Duodenal mucosa (tissue), 2 donors: ENCODE data around the gene GABRG3.

ENCODE experiments used
- H3K27ac ChIP-seq: one replicate; pipeline ENCODE4 v1.7.0; 2013; ENCODE audit warnings: low read depth, low read length
- H3K27me3 ChIP-seq, 2 donors: one replicate each; pipeline ENCODE4 v1.7.0; 2013; ENCODE audit warnings: low read length in 2 of 2, control low read depth in 1 of 2; ENCODE audit not compliant: insufficient read depth in 2 of 2, control insufficient read depth in 1 of 2
- H3K36me3 ChIP-seq, 2 donors: one replicate each; pipeline ENCODE4 v1.7.0; 2013; ENCODE audit warnings: low read length in 2 of 2, control low read depth in 1 of 2; ENCODE audit not compliant: insufficient read depth in 2 of 2, control insufficient read depth in 1 of 2
- H3K4me1 ChIP-seq, 2 donors: one replicate each; pipeline ENCODE4 v1.7.0; 2013; ENCODE audit warnings: low read length in 2 of 2, control low read depth in 1 of 2; ENCODE audit not compliant: insufficient read depth in 2 of 2, control insufficient read depth in 1 of 2
- H3K4me3 ChIP-seq, 2 donors: one replicate each; pipeline ENCODE4 v1.7.0; 2013; ENCODE audit warnings: low read length in 2 of 2, low read depth in 1 of 2
- H3K9ac ChIP-seq, 2 donors: one replicate each; pipeline ENCODE4 v1.7.0; 2013; ENCODE audit warnings: low read length in 2 of 2, low read depth in 1 of 2
- H3K9me3 ChIP-seq, 2 donors: one replicate each; pipeline ENCODE4 v1.7.0; 2013; ENCODE audit warnings: low read length in 2 of 2, control low read depth in 1 of 2; ENCODE audit not compliant: control insufficient read depth in 1 of 2

GABRG3 gene

GRCh38 chr15:27422997-27423396 lies 452.0 kb downstream of the GABRG3 start:
- H3K9me3 ChIP-seq: peaks cover 5 to 8% of the 10 kb centered on the region in 2 donors
- no peaks in the 10 kb centered on the region for H3K4me1 ChIP-seq
- no peak overlapping the region for H3K27ac ChIP-seq
- H3K4me3 ChIP-seq: no peak overlapping the region
- H3K27me3 ChIP-seq: no peaks in the 10 kb centered on the region
- no peak overlapping the region for H3K9ac ChIP-seq
- H3K36me3 ChIP-seq: no peaks in the 10 kb centered on the region

- Histone ChIP-seq H3K9me3 (peaks cover 5 to 12% of the 10 kb centered on the region in 2 donors), H3K9ac (no peak overlapping the region), H3K27me3 (no peaks in the 10 kb centered on the region), H3K4me3 (no peak overlapping the region), H3K36me3 (no peaks in the 10 kb centered on the region), H3K27ac (no peak overlapping the region), H3K4me1 (no peaks in the 10 kb centered on the region)
Observed at GRCh38 chr15:27426805-27427204, 455.8 kb downstream of the GABRG3 start.

GRCh38 chr15:27427276-27427675 lies 456.3 kb downstream of the GABRG3 start:
- H3K4me3 ChIP-seq: no peak overlapping the region
- no peaks in the 10 kb centered on the region for H3K27me3 ChIP-seq
- H3K36me3 ChIP-seq: no peaks in the 10 kb centered on the region
- H3K4me1 ChIP-seq: no peaks in the 10 kb centered on the region
- H3K9ac ChIP-seq: no peak overlapping the region
- no peak overlapping the region for H3K27ac ChIP-seq
- H3K9me3 ChIP-seq: peaks cover 6 to 12% of the 10 kb centered on the region in 2 donors

GRCh38 chr15:27428151-27428550 lies 457.2 kb downstream of the GABRG3 start:
- Histone ChIP-seq H3K27me3 (no peaks in the 10 kb centered on the region), H3K4me3 (no peak overlapping the region), H3K9me3 (peaks cover 12 to 14% of the 10 kb centered on the region in 2 donors), H3K36me3 (no peaks in the 10 kb centered on the region), H3K27ac (no peak overlapping the region), H3K4me1 (no peaks in the 10 kb centered on the region), H3K9ac (no peak overlapping the region)

- no peaks in the 10 kb centered on the region for H3K36me3 ChIP-seq
- H3K4me1 ChIP-seq: no peaks in the 10 kb centered on the region
- peaks cover 15 to 21% of the 10 kb centered on the region in 2 donors for H3K9me3 ChIP-seq
- H3K9ac ChIP-seq: no peak overlapping the region
- no peak overlapping the region for H3K4me3 ChIP-seq
- no peak overlapping the region for H3K27ac ChIP-seq
- no peaks in the 10 kb centered on the region for H3K27me3 ChIP-seq
Observed at GRCh38 chr15:27429577-27429976, 458.6 kb downstream of the GABRG3 start.

GRCh38 chr15:27433604-27434003 lies 462.6 kb downstream of the GABRG3 start:
- Histone ChIP-seq H3K27me3 (no peaks in the 10 kb centered on the region), H3K4me3 (no peak overlapping the region), H3K9me3 (peaks cover 24 to 37% of the 10 kb centered on the region in 2 donors), H3K4me1 (no peaks in the 10 kb centered on the region), H3K27ac (no peak overlapping the region), H3K36me3 (no peaks in the 10 kb centered on the region), H3K9ac (no peak overlapping the region)

- H3K36me3 ChIP-seq: no peaks in the 10 kb centered on the region
- H3K27me3 ChIP-seq: no peaks in the 10 kb centered on the region
- H3K4me1 ChIP-seq: no peaks in the 10 kb centered on the region
- H3K9ac ChIP-seq: no peak overlapping the region
- H3K9me3 ChIP-seq: peaks cover 39 to 43% of the 10 kb centered on the region in 2 donors
- no peak overlapping the region for H3K4me3 ChIP-seq
- no peak overlapping the region for H3K27ac ChIP-seq
Observed at GRCh38 chr15:27438403-27439375, 467.7 kb downstream of the GABRG3 start.

- H3K9me3 ChIP-seq: peaks cover 29 to 32% of the 10 kb centered on the region in 2 donors
- H3K36me3 ChIP-seq: no peaks in the 10 kb centered on the region
- no peaks in the 10 kb centered on the region for H3K4me1 ChIP-seq
- H3K4me3 ChIP-seq: no peak overlapping the region
- no peak overlapping the region for H3K9ac ChIP-seq
- H3K27me3 ChIP-seq: no peaks in the 10 kb centered on the region
- H3K27ac ChIP-seq: no peak overlapping the region
Observed at GRCh38 chr15:27441120-27441519, 470.1 kb downstream of the GABRG3 start.

- H3K27ac ChIP-seq: no peak overlapping the region
- no peaks in the 10 kb centered on the region for H3K36me3 ChIP-seq
- no peak overlapping the region for H3K9ac ChIP-seq
- no peaks in the 10 kb centered on the region for H3K4me1 ChIP-seq
- H3K4me3 ChIP-seq: no peak overlapping the region
- peaks cover 11 to 12% of the 10 kb centered on the region in 2 donors for H3K9me3 ChIP-seq
- H3K27me3 ChIP-seq: no peaks in the 10 kb centered on the region
Observed at GRCh38 chr15:27448234-27448633, 477.3 kb downstream of the GABRG3 start.

GRCh38 chr15:27448986-27449385 lies 478.0 kb downstream of the GABRG3 start:
- no peak overlapping the region for H3K27ac ChIP-seq
- H3K27me3 ChIP-seq: no peaks in the 10 kb centered on the region
- no peaks in the 10 kb centered on the region for H3K36me3 ChIP-seq
- no peak overlapping the region for H3K4me3 ChIP-seq
- no peaks in the 10 kb centered on the region for H3K4me1 ChIP-seq
- peaks cover 11 to 15% of the 10 kb centered on the region in 2 donors for H3K9me3 ChIP-seq
- no peak overlapping the region for H3K9ac ChIP-seq
